ENCODE results near the gene RTTN.

- no peak for TF ChIP-seq SOX13 (IDR thresholded peaks at IDR 0.05)
- no peak for TF ChIP-seq SOX13 (CRISPR knock-in tag; conservative IDR thresholded peaks at IDR 0.05 in 1 of 2, IDR thresholded peaks at IDR 0.05 in 1 of 2)
- no peak for TF ChIP-seq MLX (CRISPR knock-in tag; IDR thresholded peaks at IDR 0.05)
- no peak for TF ChIP-seq CTCF (CRISPR knock-in tag; IDR thresholded peaks at IDR 0.05)
- TF ChIP-seq SIX1 (CRISPR knock-in tag; IDR thresholded peaks at IDR 0.05; ENCODE audit: borderline replicate concordance), result no peak
- no peak for TF ChIP-seq ZNF160 (CRISPR knock-in tag; IDR thresholded peaks at IDR 0.05)
- no peak for TF ChIP-seq POLR2AphosphoS5 (IDR thresholded peaks at IDR 0.05; ENCODE audit: low read depth, low read length)
- TF ChIP-seq KDM1A (CRISPR knock-in tag; IDR thresholded peaks at IDR 0.05), result no peak
- no peak for TF ChIP-seq CBFB (CRISPR knock-in tag; IDR thresholded peaks at IDR 0.05)
- no peak for TF ChIP-seq EHMT2 (IDR thresholded peaks at IDR 0.05; ENCODE audit: borderline replicate concordance, low read depth, low read length)
- no peak for TF ChIP-seq RAD51 (IDR thresholded peaks at IDR 0.05; ENCODE audit: borderline replicate concordance)
- TF ChIP-seq ZBTB7A (CRISPR knock-in tag; IDR thresholded peaks at IDR 0.05), result no peak
- no peak for TF ChIP-seq CEBPB (IDR thresholded peaks at IDR 0.05; ENCODE audit: borderline replicate concordance, low read depth, low read length)
These were observed 40.6 kb upstream of the RTTN start for GRCh38 chr18:70246061-70246466.
